CD4-positive, alpha-beta T cell (primary cell): Measurements from ENCODE around the gene OLFM1. TPM values are rescaled to one million over a fixed set of nuclear protein-coding genes. Genes with fewer than 3 reads are reported as not detected.

Experiments used
- ATAC-seq: fragments of 200-7000 bp; cut with Tn5 transposase; one replicate; pipeline ENCODE4 v1.10.0; 2022; ENCODE audit warnings: mild to moderate bottlenecking; ENCODE audit not compliant: poor library complexity
- CTCF ChIA-PET: fragments of 350-600 bp; sonication (Branson Sonifier 250); formaldehyde crosslinking; loops from one replicate; lab custom pipeline; 2021; ENCODE audit warnings: antibody characterized with exemption, inconsistent platforms; lab: Charles Lee
- POLR2A ChIA-PET: fragments of 350-600 bp; sonication (Branson Sonifier 250); formaldehyde crosslinking; loops from one replicate; lab custom pipeline; 2021; ENCODE audit warnings: antibody characterized with exemption, inconsistent platforms; lab: Charles Lee
- DNase-seq, 14 experiments: peaks; one replicate each; pipeline ENCODE4 v3.0.0-alpha.2; 2013 to 2020; ENCODE audit warnings: mixed read lengths in 2 of 14
- H3K27ac ChIP-seq, 2 donors: one replicate each; pipeline versions ENCODE4 v1.5.1 to v1.7.0; 2013; ENCODE audit warnings: low read length in 2 of 2, low read depth in 1 of 2, mild to moderate bottlenecking in 1 of 2
- H3K27me3 ChIP-seq, 2 experiments: 1 replicate in 1 of 2; 2 replicates in 1 of 2; pipeline versions ENCODE4 v1.6.1 to v1.7.0; 2013; ENCODE audit warnings: low read length in 2 of 2, control low read depth in 1 of 2, mild to moderate bottlenecking in 1 of 2, moderate library complexity in 1 of 2; ENCODE audit not compliant: insufficient read depth in 2 of 2, control insufficient read depth in 1 of 2
- H3K36me3 ChIP-seq: one replicate; pipeline ENCODE4 v1.6.1; 2013; ENCODE audit warnings: low read length, control low read depth; ENCODE audit not compliant: insufficient read depth
- H3K4me1 ChIP-seq: one replicate; pipeline ENCODE4 v1.6.1; 2013; ENCODE audit warnings: low read length, control low read depth; ENCODE audit not compliant: insufficient read depth
- H3K4me3 ChIP-seq: one replicate; pipeline ENCODE4 v1.5.1; 2013; ENCODE audit warnings: mild to moderate bottlenecking, low read length, moderate library complexity
- H3K9me3 ChIP-seq, 2 experiments: 1 replicate in 1 of 2; 2 replicates in 1 of 2; pipeline versions ENCODE4 v1.6.1 to v1.7.0; 2013; ENCODE audit warnings: low read length in 2 of 2, mild to moderate bottlenecking in 2 of 2, control low read depth in 1 of 2, moderate library complexity in 1 of 2; ENCODE audit not compliant: control insufficient read depth in 1 of 2, insufficient read depth in 1 of 2
- H3K27ac Mint-ChIP-seq: one replicate; pipeline ENCODE4 v1.8.0; 2020; ENCODE audit warnings: mixed read lengths
- H3K27me3 Mint-ChIP-seq: one replicate; pipeline ENCODE4 v1.8.0; 2021; ENCODE audit warnings: mixed read lengths
- H3K36me3 Mint-ChIP-seq: one replicate; pipeline ENCODE4 v1.8.0; 2021; ENCODE audit warnings: low read depth, mixed read lengths
- H3K4me1 Mint-ChIP-seq: one replicate; pipeline ENCODE4 v1.8.0; 2021; ENCODE audit warnings: low read depth, mixed read lengths
- H3K4me3 Mint-ChIP-seq: one replicate; pipeline ENCODE4 v1.8.0; 2020; ENCODE audit warnings: mild to moderate bottlenecking, mixed read lengths
- H3K9me3 Mint-ChIP-seq: one replicate; pipeline ENCODE4 v1.8.0; 2020; ENCODE audit warnings: mixed read lengths
- CTCF ChIP-seq: fragments of 200-600 bp; IDR thresholded peaks from one replicate; pipeline ENCODE4 v1.8.0; 2022; ENCODE audit warnings: antibody characterized with exemption, mild to moderate bottlenecking
- intact Hi-C, 2 experiments: fragments of 100-400 bp; cut with DNase I in 1 of 2; cut with micrococcal nuclease in 1 of 2; formaldehyde crosslinking; loops; one replicate each; pipeline versions ENCODE4 v1.15.1 to v1.9.0; 2023 to 2025; cut with DNase I, micrococcal nuclease
- total RNA-seq, 174 experiments: library from RNA in 2 of 174; stranded (reverse) in 2 of 174; gene quantifications; one replicate each; pipeline ENCODE4 v1.2.3 and lab custom pipeline; 2021 to 2026

Gene OLFM1
- total RNA-seq, 2 experiments from 2014 or later: not detected

- ATAC-seq: no peak
- peaks cover 0 to 19% of the 10 kb centered on the region in 2 experiments for H3K9me3 ChIP-seq
- no peaks in the 10 kb centered on the region for H3K36me3 ChIP-seq
- no peak for DNase-seq
- ChIA-PET CTCF (no interaction called here), POLR2A (no interaction called here)
- no peak overlapping the region for H3K4me3 Mint-ChIP-seq
- no peaks in the 10 kb centered on the region for H3K36me3 Mint-ChIP-seq
- TF ChIP-seq CTCF: no peak
- H3K4me1 Mint-ChIP-seq: no peaks in the 10 kb centered on the region
- no peaks in the 10 kb centered on the region for H3K4me1 ChIP-seq
- peaks cover 52% of the 10 kb centered on the region for H3K27me3 Mint-ChIP-seq
- H3K27ac ChIP-seq: no peak overlapping the region
- no peaks in the 10 kb centered on the region for H3K9me3 Mint-ChIP-seq
- no peak overlapping the region for H3K4me3 ChIP-seq
- intact Hi-C loops: no loop called here
- H3K27ac Mint-ChIP-seq: no peak overlapping the region
- peaks cover 4 to 34% of the 10 kb centered on the region in 2 experiments for H3K27me3 ChIP-seq
Measured at GRCh38 chr9:135103931-135104639, 16.6 kb downstream of the OLFM1 start.

GRCh38 chr9:135104761-135105160 lies 17.3 kb downstream of the OLFM1 start:
- no peaks in the 10 kb centered on the region for H3K9me3 Mint-ChIP-seq
- H3K4me3 Mint-ChIP-seq: no peak overlapping the region
- peaks cover 0 to 19% of the 10 kb centered on the region in 2 experiments for H3K9me3 ChIP-seq
- H3K36me3 ChIP-seq: no peaks in the 10 kb centered on the region
- H3K27ac Mint-ChIP-seq: no peak overlapping the region
- no peaks in the 10 kb centered on the region for H3K4me1 Mint-ChIP-seq
- H3K27me3 Mint-ChIP-seq: peaks cover 47% of the 10 kb centered on the region
- CTCF ChIA-PET: no interaction called here
- TF ChIP-seq CTCF: no peak
- no peak for ATAC-seq
- H3K36me3 Mint-ChIP-seq: no peaks in the 10 kb centered on the region
- H3K27me3 ChIP-seq: peaks cover 4 to 28% of the 10 kb centered on the region in 2 experiments
- no peak for DNase-seq
- H3K4me1 ChIP-seq: no peaks in the 10 kb centered on the region
- POLR2A ChIA-PET: no interaction called here
- H3K4me3 ChIP-seq: no peak overlapping the region
- intact Hi-C loops: no loop called here
- no peak overlapping the region for H3K27ac ChIP-seq

- Mint-ChIP-seq H3K27ac (no peak overlapping the region), H3K4me3 (no peak overlapping the region), H3K36me3 (no peaks in the 10 kb centered on the region), H3K27me3 (peaks cover 46% of the 10 kb centered on the region), H3K4me1 (no peaks in the 10 kb centered on the region), H3K9me3 (no peaks in the 10 kb centered on the region)
- no peak for ATAC-seq
- Histone ChIP-seq H3K4me3 (no peak overlapping the region), H3K36me3 (no peaks in the 10 kb centered on the region), H3K4me1 (no peaks in the 10 kb centered on the region), H3K9me3 (peaks cover 0 to 19% of the 10 kb centered on the region in 2 experiments), H3K27ac (no peak overlapping the region), H3K27me3 (peaks cover 4 to 26% of the 10 kb centered on the region in 2 experiments)
- no peak for TF ChIP-seq CTCF
- intact Hi-C loops: no loop called here
- ChIA-PET CTCF (no interaction called here), POLR2A (no interaction called here)
- no peak for DNase-seq
Measured at GRCh38 chr9:135105211-135105745, 17.8 kb downstream of the OLFM1 start.
